ENCODE results near the gene ABL1. TPM values are rescaled to one million over a fixed set of nuclear protein-coding genes. Genes with fewer than 3 reads are reported as not detected.
A peak's percentile ranks its signal among the peaks of the same experiment; 100 is the strongest.

The ABL1 gene
- total RNA-seq, 1 donor from 2014 or later: 113 TPM

DNA sequence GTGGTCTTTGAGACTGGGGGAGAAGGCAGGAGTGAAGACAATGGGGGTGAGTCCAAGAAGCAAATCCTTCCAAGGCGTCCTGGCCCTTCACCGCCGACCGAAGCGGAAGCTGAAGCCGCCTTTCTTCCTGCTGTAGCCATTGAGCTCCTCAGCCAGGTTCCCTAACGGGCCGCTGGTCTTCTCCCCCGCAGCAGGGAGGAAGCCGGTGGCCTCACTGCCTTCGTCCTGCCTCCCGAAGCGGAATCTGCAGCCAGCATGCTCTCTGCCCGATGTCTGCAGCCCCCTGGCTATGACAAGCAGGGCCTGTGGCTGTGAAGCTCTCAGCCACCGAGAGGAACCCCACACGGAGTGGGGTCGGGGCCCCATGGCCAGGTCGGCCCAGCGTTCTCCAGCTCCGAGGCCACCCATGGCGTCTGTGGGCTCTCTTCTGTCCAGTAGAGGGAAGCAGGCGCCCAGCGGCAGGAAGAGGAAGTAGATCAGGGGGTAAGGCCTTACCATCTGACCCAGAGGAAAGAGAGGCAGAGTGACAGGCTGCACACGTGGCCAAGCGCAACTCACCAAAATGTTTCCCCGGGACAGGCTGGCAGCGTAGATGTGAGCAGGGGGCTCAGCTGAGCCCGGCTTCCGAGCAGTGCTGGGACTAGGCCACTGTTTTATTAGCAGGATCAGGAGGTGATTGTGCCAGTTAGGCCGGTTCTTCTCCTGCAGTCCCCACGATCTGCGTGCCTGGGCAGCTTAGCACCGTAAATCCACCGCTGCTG is 58.5 kb downstream of the ABL1 start:
- H3K9me3 Mint-ChIP-seq (ENCODE audit: low read depth): no peaks in the 10 kb centered on the region
- H3K36me3 Mint-ChIP-seq (ENCODE audit: insufficient read depth): peaks cover 2% of the 10 kb centered on the region
- no peaks in the 10 kb centered on the region for H3K27me3 Mint-ChIP-seq
- DNase-seq (ENCODE audit: low spot score, unreplicated experiment): no peak
- H3K27ac Mint-ChIP-seq: peak overlapping the region; percentile 82
- TF ChIP-seq, protein P1, sequence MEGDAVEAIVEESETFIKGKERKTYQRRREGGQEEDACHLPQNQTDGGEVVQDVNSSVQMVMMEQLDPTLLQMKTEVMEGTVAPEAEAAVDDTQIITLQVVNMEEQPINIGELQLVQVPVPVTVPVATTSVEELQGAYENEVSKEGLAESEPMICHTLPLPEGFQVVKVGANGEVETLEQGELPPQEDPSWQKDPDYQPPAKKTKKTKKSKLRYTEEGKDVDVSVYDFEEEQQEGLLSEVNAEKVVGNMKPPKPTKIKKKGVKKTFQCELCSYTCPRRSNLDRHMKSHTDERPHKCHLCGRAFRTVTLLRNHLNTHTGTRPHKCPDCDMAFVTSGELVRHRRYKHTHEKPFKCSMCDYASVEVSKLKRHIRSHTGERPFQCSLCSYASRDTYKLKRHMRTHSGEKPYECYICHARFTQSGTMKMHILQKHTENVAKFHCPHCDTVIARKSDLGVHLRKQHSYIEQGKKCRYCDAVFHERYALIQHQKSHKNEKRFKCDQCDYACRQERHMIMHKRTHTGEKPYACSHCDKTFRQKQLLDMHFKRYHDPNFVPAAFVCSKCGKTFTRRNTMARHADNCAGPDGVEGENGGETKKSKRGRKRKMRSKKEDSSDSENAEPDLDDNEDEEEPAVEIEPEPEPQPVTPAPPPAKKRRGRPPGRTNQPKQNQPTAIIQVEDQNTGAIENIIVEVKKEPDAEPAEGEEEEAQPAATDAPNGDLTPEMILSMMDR (IDR thresholded peaks at IDR 0.05; ENCODE audit: unreplicated experiment): peak; percentile 17
- no peaks in the 10 kb centered on the region for H3K4me1 Mint-ChIP-seq (ENCODE audit: low read depth)
- H3K4me3 Mint-ChIP-seq (ENCODE audit: low read depth): no peak overlapping the region

DNA sequence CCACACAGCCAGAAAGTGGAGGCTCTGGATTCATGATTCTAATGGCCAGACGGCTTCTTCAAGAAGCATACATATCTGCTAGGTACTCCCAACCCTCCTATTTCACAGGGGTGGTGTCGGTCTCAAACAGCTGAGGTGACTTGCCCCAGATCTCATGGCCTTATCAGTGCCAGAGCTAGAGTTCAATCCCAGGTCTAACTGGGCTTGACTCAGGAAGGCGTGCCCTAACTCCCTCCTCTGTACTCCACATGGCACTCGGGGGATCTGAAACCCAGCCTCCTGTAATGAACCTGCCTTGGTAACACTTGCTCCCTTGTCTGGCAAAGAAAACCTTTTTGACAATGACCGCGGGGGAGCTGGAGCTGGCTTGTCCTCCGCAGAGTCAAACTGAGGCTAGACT is 59.5 kb downstream of the ABL1 start:
- peaks cover 2% of the 10 kb centered on the region for H3K36me3 Mint-ChIP-seq (ENCODE audit: insufficient read depth)
- H3K4me3 Mint-ChIP-seq (ENCODE audit: low read depth): no peak overlapping the region
- no peaks in the 10 kb centered on the region for H3K9me3 Mint-ChIP-seq (ENCODE audit: low read depth)
- H3K27ac Mint-ChIP-seq: peak overlapping the region; percentile 52
- TF ChIP-seq, protein P1 (IDR thresholded peaks at IDR 0.05; ENCODE audit: unreplicated experiment): no peak
- no peak for DNase-seq (ENCODE audit: low spot score, unreplicated experiment)
- peaks cover 3% of the 10 kb centered on the region for H3K27me3 Mint-ChIP-seq
- no peaks in the 10 kb centered on the region for H3K4me1 Mint-ChIP-seq (ENCODE audit: low read depth)

DNA sequence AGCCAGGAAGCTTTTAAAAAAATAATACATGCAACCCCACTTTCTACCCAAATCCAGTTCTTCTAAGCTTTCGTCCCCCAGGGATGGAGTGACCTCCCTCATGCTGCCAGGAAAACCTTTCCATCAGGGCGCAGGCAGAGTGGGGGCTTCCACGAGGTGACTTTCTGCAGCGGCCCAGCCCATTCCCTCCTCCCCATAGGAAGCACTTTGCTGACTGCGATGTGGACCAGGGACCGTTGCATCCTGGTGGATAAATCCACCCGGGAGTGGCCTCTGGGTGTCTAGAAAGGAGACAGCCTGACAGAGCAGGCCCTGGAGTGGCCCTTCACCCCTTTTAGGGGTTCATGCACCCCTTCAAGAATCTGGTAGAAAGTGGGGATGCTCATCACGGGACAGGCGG is 60.0 kb downstream of the ABL1 start:
- no peak for DNase-seq (ENCODE audit: low spot score, unreplicated experiment)
- TF ChIP-seq, protein P1 (IDR thresholded peaks at IDR 0.05; ENCODE audit: unreplicated experiment): no peak
- peaks cover 2% of the 10 kb centered on the region for H3K36me3 Mint-ChIP-seq (ENCODE audit: insufficient read depth)
- no peaks in the 10 kb centered on the region for H3K4me1 Mint-ChIP-seq (ENCODE audit: low read depth)
- H3K9me3 Mint-ChIP-seq (ENCODE audit: low read depth): no peaks in the 10 kb centered on the region
- H3K27me3 Mint-ChIP-seq: peaks cover 6% of the 10 kb centered on the region
- H3K27ac Mint-ChIP-seq: peak overlapping the region; percentile 52
- no peak overlapping the region for H3K4me3 Mint-ChIP-seq (ENCODE audit: low read depth)

DNA sequence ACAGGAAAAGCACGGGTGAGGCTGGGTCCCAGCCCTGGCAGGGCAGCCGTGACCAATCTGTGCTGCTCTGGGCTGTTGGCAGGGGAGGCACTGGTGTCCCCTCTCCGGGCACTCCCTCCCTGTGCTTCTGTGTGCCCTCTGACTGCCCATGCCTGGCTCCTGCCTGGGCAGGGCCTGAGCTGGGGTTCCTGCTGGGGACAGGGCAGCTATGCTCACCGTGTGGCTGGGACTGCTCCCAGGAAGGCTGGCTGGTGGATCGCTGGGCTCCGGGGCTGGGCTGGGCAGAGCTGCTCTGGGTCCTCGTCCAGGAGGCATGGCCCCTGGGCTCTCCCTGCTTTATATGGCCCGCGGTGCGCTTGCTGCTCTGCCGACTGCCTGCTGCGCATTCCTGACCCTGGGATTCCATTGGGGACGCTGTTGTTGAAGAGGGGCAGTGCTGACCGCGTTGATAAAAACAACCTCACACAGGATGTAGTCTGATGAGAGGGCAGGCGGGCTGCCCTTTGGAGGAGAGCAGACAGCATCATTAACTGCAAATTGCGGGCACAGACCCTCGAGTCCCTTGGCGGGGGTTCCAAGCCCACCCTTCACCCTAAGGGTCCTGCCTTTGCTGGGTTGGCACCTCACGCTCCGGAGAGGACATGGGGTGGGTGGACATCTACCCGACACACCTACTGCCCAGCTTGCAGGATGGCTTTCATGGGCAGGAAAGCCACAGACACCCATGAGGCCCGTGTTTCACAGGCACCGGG is 60.6 kb downstream of the ABL1 start:
- H3K4me3 Mint-ChIP-seq (ENCODE audit: low read depth): no peak overlapping the region
- peaks cover 2% of the 10 kb centered on the region for H3K36me3 Mint-ChIP-seq (ENCODE audit: insufficient read depth)
- no peaks in the 10 kb centered on the region for H3K9me3 Mint-ChIP-seq (ENCODE audit: low read depth)
- H3K27ac Mint-ChIP-seq: peak overlapping the region; percentile 93
- TF ChIP-seq, protein P1 (IDR thresholded peaks at IDR 0.05; ENCODE audit: unreplicated experiment): no peak
- peaks cover 9% of the 10 kb centered on the region for H3K27me3 Mint-ChIP-seq
- DNase-seq (ENCODE audit: low spot score, unreplicated experiment): no peak
- H3K4me1 Mint-ChIP-seq (ENCODE audit: low read depth): no peaks in the 10 kb centered on the region

- peak within 1 kb of the TSS; percentile 93 for H3K27ac Mint-ChIP-seq
- TF ChIP-seq, protein P1 (IDR thresholded peaks at IDR 0.05; ENCODE audit: unreplicated experiment): no peak
Measured at GRCh38 chr9:130896233-130897014, 61.4 kb downstream of the ABL1 start, which contains the start of gene QRFP. Gene QRFP (minus strand): TSS chr9:130896812. CDS start chr9:130893838, 2,974 bp downstream.

More at GRCh38 chr9:130896233-130897014, 61.4 kb downstream of the ABL1 start, which contains the start of gene QRFP:
- H3K27me3 Mint-ChIP-seq: peaks cover 12% of the 10 kb centered on the region
- DNase-seq (ENCODE audit: low spot score, unreplicated experiment): no peak
- peaks cover 2% of the 10 kb centered on the region for H3K36me3 Mint-ChIP-seq (ENCODE audit: insufficient read depth)
- H3K4me3 Mint-ChIP-seq (ENCODE audit: low read depth): no peak within 1 kb of the TSS
- H3K9me3 Mint-ChIP-seq (ENCODE audit: low read depth): no peaks in the 10 kb centered on the region
- no peaks in the 10 kb centered on the region for H3K4me1 Mint-ChIP-seq (ENCODE audit: low read depth)
